ENCODE results near the gene NBL1. TPM values are rescaled to one million over a fixed set of nuclear protein-coding genes. Genes with fewer than 3 reads are reported as not detected.

The NBL1 gene
- total and polyA plus RNA-seq, 2 donors (not counting 1 experiment from before 2014, with no cell fraction given) = 59.3 to 103 TPM

GRCh38 chr1:19619697-19620384, 24.3 kb upstream of the NBL1 start:
- Histone ChIP-seq H3K27me3 (ENCODE audit: control insufficient read depth, insufficient read depth, low read length) (no peaks in the 10 kb centered on the region), H2AFZ (ENCODE audit: low read length) (no peak overlapping the region), H3K9ac (ENCODE audit: insufficient read depth, low read length) (no peak overlapping the region), H3K9me3 (ENCODE audit: control insufficient read depth, insufficient read depth, low read depth, low read length) (no peaks in the 10 kb centered on the region), H3K4me2 (ENCODE audit: extremely low read depth, insufficient read depth, low read length) (no peak overlapping the region), H3K36me3 (ENCODE audit: control insufficient read depth, insufficient read depth, low read length) (peaks cover 1% of the 10 kb centered on the region), H3K79me2 (ENCODE audit: control insufficient read depth, insufficient read depth, low read length) (peaks cover 16% of the 10 kb centered on the region), H4K20me1 (ENCODE audit: control insufficient read depth, extremely low read depth, insufficient read depth, low read length) (no peaks in the 10 kb centered on the region), H3K4me1 (ENCODE audit: control insufficient read depth, extremely low read depth, insufficient read depth, low read length) (peaks cover 10% of the 10 kb centered on the region), H3K4me3 (replicated peaks in 1 of 4; ENCODE audit: control extremely low read depth in 1 of 4, insufficient read depth in 1 of 4, low read depth in 3 of 4, low read length in 4 of 4) (no peak overlapping the region), H3K27ac (ENCODE audit: insufficient read depth, low read length) (no peak overlapping the region)
- TF ChIP-seq CTCF (conservative IDR thresholded peaks at IDR 0.05 in 1 of 2, IDR thresholded peaks at IDR 0.05 in 1 of 2; ENCODE audit: low read depth in 1 of 2, low read length in 2 of 2) (no peak), EZH2 (IDR thresholded peaks at IDR 0.05; ENCODE audit: low read length, missing control alignments) (no peak)
- peak in 1 of 2 donors; percentile 20 for DNase-seq (ENCODE audit: low read depth in 2 of 2)

- Histone ChIP-seq H3K4me3 (replicated peaks in 1 of 4; ENCODE audit: control extremely low read depth in 1 of 4, insufficient read depth in 1 of 4, low read depth in 3 of 4, low read length in 4 of 4) (no peak overlapping the region), H3K4me2 (ENCODE audit: extremely low read depth, insufficient read depth, low read length) (no peak overlapping the region), H3K9me3 (ENCODE audit: control insufficient read depth, insufficient read depth, low read depth, low read length) (no peaks in the 10 kb centered on the region), H3K36me3 (ENCODE audit: control insufficient read depth, insufficient read depth, low read length) (peaks cover 3% of the 10 kb centered on the region), H3K27ac (ENCODE audit: insufficient read depth, low read length) (peak overlapping the region; percentile 38), H3K79me2 (ENCODE audit: control insufficient read depth, insufficient read depth, low read length) (peaks cover 14% of the 10 kb centered on the region), H2AFZ (ENCODE audit: low read length) (no peak overlapping the region), H3K4me1 (ENCODE audit: control insufficient read depth, extremely low read depth, insufficient read depth, low read length) (peaks cover 10% of the 10 kb centered on the region), H3K27me3 (ENCODE audit: control insufficient read depth, insufficient read depth, low read length) (no peaks in the 10 kb centered on the region), H4K20me1 (ENCODE audit: control insufficient read depth, extremely low read depth, insufficient read depth, low read length) (no peaks in the 10 kb centered on the region), H3K9ac (ENCODE audit: insufficient read depth, low read length) (no peak overlapping the region)
- peak; percentile 38 to 72 for DNase-seq (ENCODE audit: low read depth in 2 of 2)
- no peak for TF ChIP-seq EZH2 (IDR thresholded peaks at IDR 0.05; ENCODE audit: low read length, missing control alignments)
- TF ChIP-seq CTCF (conservative IDR thresholded peaks at IDR 0.05 in 1 of 2, IDR thresholded peaks at IDR 0.05 in 1 of 2; ENCODE audit: low read depth in 1 of 2, low read length in 2 of 2) = no peak
Measured at GRCh38 chr1:19620786-19621185, 23.3 kb upstream of the NBL1 start.

GRCh38 chr1:19621274-19621950, 22.7 kb upstream of the NBL1 start:
- Histone ChIP-seq H3K36me3 (ENCODE audit: control insufficient read depth, insufficient read depth, low read length) (peaks cover 5% of the 10 kb centered on the region), H3K4me3 (replicated peaks in 1 of 4; ENCODE audit: control extremely low read depth in 1 of 4, insufficient read depth in 1 of 4, low read depth in 3 of 4, low read length in 4 of 4) (no peak overlapping the region), H2AFZ (ENCODE audit: low read length) (no peak overlapping the region), H3K4me2 (ENCODE audit: extremely low read depth, insufficient read depth, low read length) (no peak overlapping the region), H3K79me2 (ENCODE audit: control insufficient read depth, insufficient read depth, low read length) (peaks cover 14% of the 10 kb centered on the region), H3K27me3 (ENCODE audit: control insufficient read depth, insufficient read depth, low read length) (no peaks in the 10 kb centered on the region), H3K9ac (ENCODE audit: insufficient read depth, low read length) (no peak overlapping the region), H3K27ac (ENCODE audit: insufficient read depth, low read length) (peak overlapping the region; percentile 38), H4K20me1 (ENCODE audit: control insufficient read depth, extremely low read depth, insufficient read depth, low read length) (no peaks in the 10 kb centered on the region), H3K4me1 (ENCODE audit: control insufficient read depth, extremely low read depth, insufficient read depth, low read length) (peaks cover 10% of the 10 kb centered on the region), H3K9me3 (ENCODE audit: control insufficient read depth, insufficient read depth, low read depth, low read length) (no peaks in the 10 kb centered on the region)
- DNase-seq (ENCODE audit: low read depth in 2 of 2) = no peak
- no peak for TF ChIP-seq CTCF (conservative IDR thresholded peaks at IDR 0.05 in 1 of 2, IDR thresholded peaks at IDR 0.05 in 1 of 2; ENCODE audit: low read depth in 1 of 2, low read length in 2 of 2)

Measured in fibroblast of lung (primary cell).